ENCODE results near the gene SEZ6L2.
"Not testable (repeated sequence)": the region's sequence is repeated elsewhere in the genome, so short reads cannot be mapped to it uniquely, and the experiment has no call there.

Gene SEZ6L2

GRCh38 chr16:29891525-29892457, 7.6 kb downstream of the SEZ6L2 start:
- no peak for DNase-seq (ENCODE audit: low read depth, low spot score)

- DNase-seq (ENCODE audit: low read depth, low spot score), result not testable (repeated sequence)
Measured at GRCh38 chr16:29889372-29889771, 10.0 kb downstream of the SEZ6L2 start.

GRCh38 chr16:29883987-29884386, 15.4 kb downstream of the SEZ6L2 start:
- DNase-seq (ENCODE audit: low read depth, low spot score), result no peak

DNA sequence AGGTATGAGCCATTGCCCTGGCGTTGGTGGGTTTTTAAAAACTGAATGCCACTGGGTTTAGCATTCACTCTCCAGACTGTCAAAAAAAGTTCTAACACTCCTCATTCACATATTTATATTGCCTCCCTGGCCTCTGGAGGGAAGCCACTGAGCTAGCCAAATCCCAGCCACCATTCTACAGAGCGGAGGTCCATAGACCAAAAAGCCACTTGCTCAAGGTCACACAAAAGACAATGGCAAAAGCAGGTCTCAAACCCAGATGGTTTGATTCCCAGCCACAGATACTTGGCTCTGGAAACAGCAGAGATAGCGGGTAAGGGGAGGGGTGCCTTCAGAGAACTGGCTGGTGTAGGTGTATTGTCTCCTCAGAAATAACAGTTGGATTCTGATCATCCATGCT, 18.3 kb downstream of the SEZ6L2 start:
- no peak for DNase-seq (ENCODE audit: low read depth, low spot score)

DNA sequence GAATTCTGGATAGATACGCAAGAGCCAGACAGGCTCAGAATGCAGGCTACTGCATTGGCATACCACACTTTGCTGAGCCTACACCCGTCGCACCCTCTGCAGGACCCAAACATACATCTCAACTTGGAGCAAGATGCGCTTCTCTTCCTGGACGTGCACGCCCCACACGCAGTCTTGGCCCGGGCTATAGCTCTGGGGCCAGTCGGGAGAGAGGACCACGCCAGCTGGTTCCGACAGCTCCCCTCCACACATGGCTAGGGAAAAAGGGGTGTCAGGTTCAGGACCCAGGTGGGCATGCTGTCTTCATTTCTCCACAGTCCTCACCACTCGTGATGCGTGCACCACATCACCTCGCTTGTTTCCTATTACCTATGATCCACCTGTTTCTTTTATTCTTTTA, 21.2 kb downstream of the SEZ6L2 start:
- no peak for DNase-seq (ENCODE audit: low read depth, low spot score)

- no peak for DNase-seq (ENCODE audit: low read depth, low spot score)
Measured at GRCh38 chr16:29877266-29877961, 21.9 kb downstream of the SEZ6L2 start.

DNA sequence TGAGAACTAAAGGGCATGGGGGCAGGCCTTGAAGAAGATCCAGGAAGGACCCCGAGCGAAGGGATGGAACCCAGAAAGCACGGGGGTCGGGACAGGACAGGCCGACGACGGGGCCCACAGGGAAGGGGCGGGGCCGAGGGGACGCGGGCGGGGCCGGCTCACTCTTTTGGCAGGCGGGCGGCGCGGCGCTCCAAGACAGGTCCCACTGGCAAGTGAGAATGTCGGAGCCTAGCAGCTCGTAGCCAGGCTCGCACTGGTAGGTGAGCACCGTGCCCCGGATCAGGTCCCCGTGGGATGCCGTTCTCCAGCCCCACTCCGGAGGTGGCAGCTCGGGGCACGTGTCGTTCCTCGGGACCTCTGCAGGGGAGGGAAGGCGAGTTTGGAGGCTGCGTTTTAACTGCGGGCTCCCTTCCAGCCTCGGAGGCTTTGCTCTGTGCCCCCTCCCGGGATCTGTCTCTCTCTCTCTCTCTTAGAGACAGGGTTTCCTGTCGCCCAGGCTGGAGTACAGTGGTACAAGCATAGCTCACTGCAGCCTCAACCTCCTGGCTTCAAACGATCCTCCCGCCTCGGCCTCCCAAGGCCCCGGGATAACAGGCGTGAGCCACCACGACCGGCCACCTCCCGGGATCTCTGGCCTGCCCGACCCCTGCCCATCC, 22.6 kb downstream of the SEZ6L2 start:
- DNase-seq (ENCODE audit: low read depth, low spot score), result no peak

DNA sequence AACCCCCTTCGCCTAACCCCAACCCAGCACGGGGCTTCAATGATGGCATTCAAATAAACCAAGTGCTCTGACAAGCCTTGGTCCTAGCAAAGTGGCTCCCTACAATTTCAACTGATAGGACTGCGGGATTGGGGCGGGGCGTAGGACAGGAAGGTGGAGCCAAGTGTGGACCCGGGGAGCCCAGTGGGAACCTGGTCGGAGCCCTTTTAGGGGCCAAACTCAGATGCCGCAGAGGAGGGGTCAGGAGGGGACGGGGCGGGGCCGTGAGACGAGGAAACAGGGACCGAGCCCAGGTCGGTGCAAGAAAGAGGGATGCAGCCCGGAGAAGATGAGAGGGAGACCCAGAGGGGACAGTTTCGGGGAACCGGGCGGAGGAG, 23.1 kb downstream of the SEZ6L2 start:
- DNase-seq (ENCODE audit: low read depth, low spot score), result no peak

- no peak for DNase-seq (ENCODE audit: low read depth, low spot score)
Measured at GRCh38 chr16:29875206-29875605, 24.1 kb downstream of the SEZ6L2 start.

DNA sequence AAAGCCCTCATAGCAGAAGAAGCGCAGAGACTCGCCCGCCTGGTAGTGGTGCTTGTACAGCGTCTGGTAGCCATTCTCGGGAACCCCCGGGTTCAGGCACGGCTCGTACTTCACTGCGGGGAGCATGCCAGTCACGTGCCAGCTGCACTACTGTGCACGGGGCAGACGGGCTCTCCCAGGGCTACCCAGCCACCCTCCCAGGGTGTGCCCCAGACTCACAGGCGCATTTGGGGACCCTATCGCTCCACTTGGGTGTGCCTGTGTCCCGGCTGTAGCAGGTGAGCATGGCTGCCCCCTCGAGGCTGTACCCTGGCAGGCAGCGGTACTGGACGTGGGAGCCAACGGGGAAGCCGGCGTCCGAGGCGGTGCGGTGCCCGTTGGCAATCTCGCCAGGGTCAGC, 26.0 kb downstream of the SEZ6L2 start:
- no peak for DNase-seq (ENCODE audit: low read depth, low spot score)

DNA sequence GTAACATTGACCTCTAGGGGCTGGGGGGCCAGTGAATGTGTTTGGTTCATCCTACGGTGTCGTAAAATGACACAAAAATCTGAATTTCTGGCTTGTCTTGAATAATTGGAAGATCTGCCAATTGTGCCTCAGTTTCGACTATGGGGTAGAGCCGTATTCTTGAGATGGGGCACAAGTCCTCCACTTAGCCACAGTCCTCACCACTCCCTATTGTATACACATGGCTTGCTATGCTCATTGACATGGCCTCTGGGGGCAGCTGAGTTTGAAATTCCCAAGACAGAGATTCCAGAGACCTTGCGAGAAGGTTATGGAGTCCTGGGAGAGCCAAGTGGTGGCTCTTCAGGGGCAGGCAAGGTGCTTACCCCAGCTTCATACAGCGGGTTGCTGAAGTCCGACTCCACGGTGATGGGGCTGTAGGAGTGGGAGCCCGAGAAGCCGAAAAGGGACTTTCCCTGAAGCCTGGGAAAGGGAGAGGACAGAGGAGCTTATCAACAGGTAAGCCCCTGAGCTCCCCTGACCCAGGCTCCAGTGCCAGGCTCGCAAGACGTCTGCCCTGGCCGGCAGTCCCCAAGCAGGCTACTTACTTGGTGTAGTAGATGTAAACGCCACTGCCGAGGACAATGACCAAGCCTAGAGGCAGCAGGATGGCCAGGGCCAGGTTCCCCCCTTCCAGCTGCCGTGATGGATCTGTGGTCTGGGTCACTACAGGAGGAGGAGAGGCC, 27.4 kb downstream of the SEZ6L2 start:
- no peak for DNase-seq (ENCODE audit: low read depth, low spot score)

- not testable (repeated sequence) for DNase-seq (ENCODE audit: low read depth, low spot score)
Measured at GRCh38 chr16:29869067-29869466, 30.3 kb downstream of the SEZ6L2 start.

- DNase-seq (ENCODE audit: low read depth, low spot score), result no peak
Measured at GRCh38 chr16:29868396-29869009, 30.8 kb downstream of the SEZ6L2 start.

DNA sequence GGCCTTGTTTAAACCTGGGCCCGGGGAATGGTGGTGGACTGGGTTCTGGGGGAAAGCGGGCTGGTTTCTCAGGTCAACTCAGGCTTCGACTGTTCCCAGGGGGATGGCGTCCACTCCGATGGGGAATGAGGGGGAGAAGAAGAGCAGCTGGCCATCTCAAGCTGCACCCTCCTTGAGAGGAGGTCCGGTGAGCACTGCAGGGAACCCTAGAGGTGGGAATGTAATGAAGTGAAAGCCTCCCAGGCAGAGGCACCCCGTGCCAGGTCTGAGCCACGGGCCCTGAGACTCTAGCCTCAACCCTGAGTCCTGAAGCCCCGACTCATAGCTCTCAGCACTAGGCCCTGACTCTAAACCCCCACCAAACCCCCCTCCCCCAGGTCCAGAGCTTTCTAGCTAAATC, 35.1 kb downstream of the SEZ6L2 start:
- no peak for DNase-seq (ENCODE audit: low read depth, low spot score)

DNA sequence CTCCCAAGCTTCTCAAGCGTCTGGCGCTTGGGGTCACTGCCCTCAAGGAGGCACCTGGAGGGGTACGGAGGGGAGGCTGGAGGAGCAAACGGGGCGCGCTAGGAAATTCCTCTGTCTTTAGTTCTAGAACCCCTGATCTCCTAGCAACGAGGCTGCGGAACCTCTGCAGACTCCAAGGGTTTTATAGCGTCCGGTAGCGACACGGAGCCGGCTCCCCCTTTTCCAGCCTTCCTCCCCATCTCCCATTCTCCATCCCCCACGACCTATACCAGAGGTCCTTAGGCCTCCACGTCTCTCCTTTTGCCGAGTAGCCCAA, 35.7 kb downstream of the SEZ6L2 start:
- no peak for DNase-seq (ENCODE audit: low read depth, low spot score)

- peak; percentile 93 for DNase-seq (ENCODE audit: low read depth, low spot score)
Measured at GRCh38 chr16:29862884-29863668, 36.3 kb downstream of the SEZ6L2 start, which contains the start of gene CDIPT. TSS of gene CDIPT (minus strand) at chr16:29863226. CDS start at chr16:29862857, 369 bp downstream.

GRCh38 chr16:29862383-29862883, 36.9 kb downstream of the SEZ6L2 start:
- DNase-seq (ENCODE audit: low read depth, low spot score), result no peak

GRCh38 chr16:29860218-29860617, 39.1 kb downstream of the SEZ6L2 start:
- DNase-seq (ENCODE audit: low read depth, low spot score), result no peak

- no peak for DNase-seq (ENCODE audit: low read depth, low spot score)
Measured at GRCh38 chr16:29858974-29859373, 40.4 kb downstream of the SEZ6L2 start.

DNA sequence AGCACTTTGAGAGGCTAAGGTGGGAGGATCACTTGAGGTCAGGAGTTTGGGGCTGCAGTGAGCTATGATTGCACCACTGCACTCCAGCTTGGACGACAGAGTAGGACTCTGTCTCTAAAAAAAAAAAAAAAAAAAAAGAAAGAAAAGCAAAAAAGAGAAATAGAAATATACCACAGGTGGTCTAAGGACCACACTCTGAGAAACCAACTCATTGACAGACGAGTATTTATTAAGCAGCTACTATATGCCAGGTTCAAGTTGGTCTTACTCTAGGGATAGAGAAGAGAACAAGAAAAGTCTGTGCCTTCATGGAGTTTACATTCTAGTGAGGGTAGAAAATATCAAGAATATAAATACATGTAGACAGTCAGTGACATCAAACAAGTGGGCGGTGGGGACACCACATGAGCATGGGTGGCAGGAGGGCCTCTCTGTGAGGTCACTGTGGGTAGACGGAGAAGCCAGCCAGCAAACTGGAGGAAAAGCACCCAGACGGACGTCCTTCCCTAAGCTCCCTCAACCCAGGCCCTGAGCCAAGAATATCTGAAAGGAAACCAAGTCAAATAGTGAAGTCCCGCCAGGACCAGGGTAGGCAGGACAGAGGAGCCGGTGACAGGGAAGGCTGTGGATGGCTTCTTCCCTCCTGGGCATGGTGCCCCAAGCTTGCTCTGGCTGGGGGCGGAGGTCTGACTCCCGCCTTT, 41.1 kb downstream of the SEZ6L2 start:
- DNase-seq (ENCODE audit: low read depth, low spot score), result no peak

Measured in smooth muscle cell of the brain vasculature (primary cell).